HG03575 (cell line): ENCODE results near the gene CCDC107.
"Not testable (repeated sequence)": the region's sequence is repeated elsewhere in the genome, so short reads cannot be mapped to it uniquely, and the experiment has no call there.

Experiments
- ATAC-seq: cut with Tn5 transposase; IDR thresholded peaks from one replicate; pipeline ENCODE4 v1.9.1; 2021; ENCODE audit not compliant: unreplicated experiment, insufficient number of reproducible peaks, low FRiP score; ENCODE audit errors: extremely low read depth

The CCDC107 gene

DNA sequence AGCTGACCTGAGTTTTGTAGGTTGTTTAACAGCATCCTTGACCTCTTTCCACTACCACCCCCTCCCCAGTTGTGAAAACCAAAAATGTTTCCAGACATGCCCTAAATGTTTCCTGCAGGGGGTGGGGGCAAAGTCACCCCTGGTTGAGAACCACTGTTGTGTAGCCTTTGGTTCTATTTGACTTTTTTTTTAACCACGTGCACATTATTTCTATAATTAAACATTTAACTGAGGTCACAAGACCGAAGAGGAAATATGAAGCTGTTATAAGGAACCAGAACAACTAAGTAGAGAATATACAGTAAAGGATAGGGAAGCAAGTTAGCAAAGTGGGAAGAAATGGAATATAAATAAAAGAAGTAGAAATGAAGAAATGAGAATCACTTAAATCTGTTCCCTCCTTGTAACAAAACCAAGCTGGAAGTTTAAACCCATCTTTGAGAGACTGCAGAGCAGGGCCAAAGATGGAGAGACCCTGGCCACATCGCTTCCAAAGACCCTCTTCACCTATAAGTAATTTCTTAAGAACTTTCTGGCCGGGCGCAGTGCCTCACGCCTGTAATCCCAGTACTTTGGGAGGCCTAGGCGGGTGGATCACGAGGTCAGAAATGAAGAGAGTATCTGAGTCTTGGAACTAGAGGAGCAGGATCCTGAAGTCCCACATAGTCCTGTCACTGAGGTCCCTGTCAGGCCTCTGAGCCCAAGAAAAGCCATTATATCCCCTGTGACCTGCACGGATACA, 21.8 kb upstream of the CCDC107 start:
- ATAC-seq = no peak

DNA sequence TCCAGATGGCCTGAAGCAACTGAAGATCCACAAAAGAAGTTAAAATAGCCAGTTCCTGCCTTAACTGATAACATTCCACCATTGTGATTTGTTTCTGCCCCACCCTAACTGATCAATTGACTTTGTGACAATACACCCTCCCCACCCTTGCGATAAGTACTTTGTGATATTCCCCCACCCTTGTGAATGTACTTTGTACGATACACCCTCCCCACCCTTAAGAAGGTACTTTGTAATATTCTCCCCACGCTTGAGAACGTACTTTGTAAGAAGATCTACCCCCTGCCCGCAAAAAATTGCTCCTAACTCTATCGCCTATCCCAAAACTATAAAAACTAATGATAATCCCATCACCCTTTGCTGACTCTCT, 21.2 kb upstream of the CCDC107 start:
- ATAC-seq = not testable (repeated sequence)

DNA sequence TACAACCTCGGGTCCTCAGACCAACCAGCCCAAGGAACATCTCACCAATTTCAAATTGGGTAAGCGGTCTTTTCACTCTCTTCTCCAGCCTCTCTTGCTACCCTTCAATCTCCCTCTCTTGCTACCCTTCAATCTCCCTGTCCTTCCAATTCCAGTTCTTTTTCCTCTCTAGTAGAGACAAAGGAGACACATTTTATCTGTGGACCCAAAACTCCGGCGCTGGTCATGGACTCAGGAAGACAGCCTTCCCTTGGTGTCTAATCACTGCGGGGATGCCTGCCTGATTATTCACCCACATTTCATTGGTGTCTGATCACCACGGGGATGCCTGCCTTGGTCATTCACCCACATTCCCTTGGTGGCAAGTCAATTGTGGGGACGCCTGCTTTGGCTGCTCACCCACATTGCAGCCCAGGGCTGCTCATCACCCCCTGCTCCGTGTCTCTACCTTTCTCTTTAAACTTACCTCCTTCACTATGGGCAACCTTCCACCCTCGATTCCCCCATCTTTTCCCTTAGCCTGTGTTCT, 20.6 kb upstream of the CCDC107 start:
- ATAC-seq = not testable (repeated sequence)

DNA sequence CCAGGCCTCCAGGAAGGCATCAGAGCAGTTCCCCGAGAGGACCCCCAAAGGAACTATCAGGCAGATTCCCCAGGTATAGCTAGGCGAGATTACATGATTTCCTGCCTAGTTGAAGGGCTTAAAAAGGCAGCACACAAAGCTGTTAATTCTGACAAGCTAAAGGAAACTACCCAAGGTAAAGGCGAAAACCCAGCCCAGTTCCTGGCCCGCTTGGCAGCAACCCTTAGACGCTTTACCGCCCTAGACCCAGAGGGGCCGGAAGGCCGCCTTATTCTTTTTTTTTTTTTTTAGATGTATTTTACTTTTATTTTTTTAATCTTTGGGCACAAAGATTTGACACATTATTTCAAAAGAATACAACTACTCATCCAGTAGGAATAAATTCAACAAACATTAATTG, 19.3 kb upstream of the CCDC107 start:
- ATAC-seq = not testable (repeated sequence)

DNA sequence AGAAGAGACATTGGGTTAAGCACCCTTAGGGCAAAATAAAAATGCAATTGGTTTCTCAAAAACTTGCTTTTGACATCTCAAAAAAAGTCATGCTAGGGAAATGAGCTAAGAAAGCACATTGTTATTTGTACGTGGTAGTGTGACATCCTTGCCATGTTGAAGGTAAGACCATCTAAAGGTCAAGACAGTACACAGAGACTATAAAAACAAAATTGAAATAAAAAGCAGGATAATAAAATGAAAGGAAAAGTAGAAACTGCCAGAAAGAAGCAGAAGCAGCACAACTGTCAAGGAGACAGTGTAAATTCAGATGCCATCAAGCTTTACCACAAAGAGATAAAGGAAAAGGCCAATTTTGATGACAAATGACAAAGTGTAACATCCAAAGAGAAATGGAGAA, 18.9 kb upstream of the CCDC107 start:
- ATAC-seq = not testable (repeated sequence)

DNA sequence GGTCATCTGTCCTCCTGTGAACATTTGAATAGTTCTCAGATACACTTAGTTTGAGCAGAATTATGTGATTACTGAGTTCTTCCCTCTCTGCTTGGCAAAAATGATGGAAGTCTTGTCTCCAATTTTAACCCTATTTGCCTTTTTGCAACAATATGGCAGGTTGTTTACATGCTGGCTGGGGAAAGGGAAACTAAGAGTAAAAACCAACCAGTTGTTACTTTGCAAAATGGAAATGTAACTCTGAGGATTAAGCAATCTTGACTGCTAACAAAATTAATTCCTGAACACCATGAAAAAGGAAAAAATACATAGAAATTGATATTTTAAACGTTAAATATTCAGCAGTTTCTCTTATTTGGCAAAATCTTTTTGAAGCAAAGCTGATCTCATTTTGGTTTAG, 18.5 kb upstream of the CCDC107 start:
- ATAC-seq = no peak

DNA sequence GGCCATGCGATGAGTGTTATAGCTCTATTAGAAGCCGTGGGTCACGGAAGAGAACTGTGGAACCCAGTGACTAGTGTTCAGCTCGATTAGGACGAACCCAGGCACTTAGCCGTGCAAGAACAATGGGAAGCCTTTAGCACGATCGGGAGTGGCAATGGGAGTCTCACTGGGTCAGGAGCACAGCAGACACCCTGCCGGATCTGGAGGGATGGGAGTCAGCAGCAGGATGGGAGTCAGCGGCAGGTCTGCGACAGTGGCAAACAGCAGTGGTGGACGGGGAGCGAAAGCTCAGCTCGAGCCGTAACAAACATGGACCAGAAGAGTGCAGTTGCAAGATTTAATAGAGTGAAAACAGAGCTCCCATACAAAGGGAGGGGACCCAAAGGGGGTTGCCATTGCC, 17.7 kb upstream of the CCDC107 start:
- ATAC-seq = not testable (repeated sequence)

DNA sequence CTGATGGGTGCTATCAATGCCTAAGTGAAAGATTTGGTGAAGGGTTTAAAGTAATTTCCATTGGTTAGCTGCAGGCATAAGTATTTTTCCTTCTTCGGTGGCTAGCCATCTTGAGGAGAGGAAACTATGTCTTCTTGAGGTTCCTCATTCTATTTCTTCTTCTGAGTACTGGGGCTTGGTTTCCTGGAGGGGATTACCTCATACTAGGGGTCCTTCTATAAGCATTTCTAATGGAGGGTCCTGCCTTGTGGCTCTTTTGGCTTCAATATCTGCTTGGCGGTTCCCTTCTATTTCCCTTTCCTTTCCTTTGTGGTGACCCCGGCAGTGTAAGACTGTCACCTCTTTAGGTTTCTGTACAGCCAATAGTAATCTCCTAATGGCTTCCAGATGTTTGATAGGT, 16.6 kb upstream of the CCDC107 start:
- ATAC-seq = not testable (repeated sequence)

DNA sequence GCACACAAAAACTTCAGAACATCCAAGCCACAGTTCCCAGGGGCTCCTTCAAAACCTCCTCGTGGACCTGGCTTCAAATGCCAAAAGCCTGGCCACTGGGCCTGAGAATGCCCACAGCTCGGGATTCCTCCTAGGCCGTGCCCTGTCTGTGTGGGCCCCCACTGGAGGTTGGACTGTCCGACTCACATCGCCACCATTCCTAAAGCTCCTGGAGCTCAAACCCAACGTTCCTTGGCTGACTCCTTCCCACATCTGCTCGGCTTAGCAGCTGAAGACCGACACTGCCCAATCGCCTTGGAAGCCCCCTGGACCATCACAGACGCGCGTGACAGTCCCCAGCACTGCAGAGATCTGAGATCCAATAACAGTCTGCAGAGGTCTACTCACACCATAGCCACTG, 15.0 kb upstream of the CCDC107 start:
- ATAC-seq = no peak

DNA sequence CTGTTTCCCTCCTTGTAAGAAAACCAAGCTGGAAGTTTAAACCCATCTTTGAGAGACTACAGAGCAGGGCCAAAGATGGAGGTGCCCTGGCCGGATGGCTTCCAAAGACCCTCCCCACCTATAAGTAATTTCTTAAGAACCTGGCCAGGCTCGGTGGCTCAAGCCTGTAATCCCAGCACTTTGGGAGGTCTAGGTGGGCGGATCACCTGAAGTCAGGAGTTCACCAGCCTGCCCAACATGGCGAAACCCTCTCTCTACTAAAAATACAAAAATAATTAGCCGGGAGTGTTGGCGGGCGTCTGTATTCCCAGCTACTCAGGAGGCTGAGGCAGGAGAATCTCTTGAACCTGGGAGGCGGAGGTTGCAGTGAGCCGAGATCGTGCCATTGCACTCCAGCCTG, 12.4 kb upstream of the CCDC107 start:
- ATAC-seq = not testable (repeated sequence)

DNA sequence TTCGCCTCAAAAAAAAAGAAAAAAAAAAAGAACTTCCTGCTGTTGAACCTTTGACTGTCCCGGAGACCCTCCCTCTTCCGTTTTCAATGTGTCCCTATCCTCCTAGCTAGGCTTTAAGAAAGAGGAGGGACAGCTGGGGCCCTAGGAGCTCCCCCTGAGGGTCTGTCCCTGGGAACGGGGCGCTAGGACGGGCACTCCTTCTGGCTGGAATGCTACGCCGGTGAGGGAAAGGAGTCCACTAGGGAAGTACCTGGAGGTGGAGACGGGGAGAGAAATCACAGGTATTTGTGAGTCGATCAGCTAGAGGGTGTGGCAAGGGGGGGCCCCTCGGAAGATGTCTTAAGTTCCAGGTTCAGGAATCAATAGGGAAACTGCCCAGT, 11.9 kb upstream of the CCDC107 start:
- ATAC-seq = no peak

DNA sequence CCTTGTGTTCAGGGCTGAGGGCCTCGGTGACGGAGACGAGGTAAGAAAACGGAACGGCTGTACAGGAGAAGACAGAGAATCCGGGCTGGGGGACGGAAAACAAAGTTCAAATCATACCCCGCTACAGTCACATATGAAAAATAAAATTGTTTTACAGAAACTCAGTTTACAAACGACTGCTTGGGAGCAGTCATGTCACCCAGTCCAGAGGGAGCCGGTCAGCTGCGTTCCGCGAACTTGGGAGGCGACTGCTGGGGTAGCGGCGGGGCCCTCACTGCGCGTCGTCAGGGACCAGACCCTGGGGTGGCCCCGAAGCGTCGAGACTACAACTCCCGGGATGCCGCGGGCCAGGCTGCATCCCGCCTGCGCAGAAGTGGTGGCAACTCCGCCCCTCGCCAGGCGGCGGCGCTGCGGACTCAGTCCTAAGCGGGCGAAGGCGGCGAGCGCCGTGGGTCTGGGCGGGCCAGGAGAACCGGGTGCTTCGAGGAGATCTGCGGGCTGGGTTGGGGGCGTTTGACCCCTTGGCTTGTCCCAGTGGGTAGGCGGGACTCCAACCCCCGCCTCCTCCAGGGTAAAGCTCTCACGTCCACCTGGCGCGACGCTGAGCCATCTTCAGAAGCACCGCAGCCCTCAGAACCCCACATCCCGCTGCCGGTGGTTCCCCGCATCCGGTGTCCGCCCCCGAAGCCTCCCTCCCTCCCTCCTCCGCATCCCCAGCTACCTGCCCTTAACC, 11.4 kb upstream of the CCDC107 start:
- ATAC-seq = peak; percentile 66

DNA sequence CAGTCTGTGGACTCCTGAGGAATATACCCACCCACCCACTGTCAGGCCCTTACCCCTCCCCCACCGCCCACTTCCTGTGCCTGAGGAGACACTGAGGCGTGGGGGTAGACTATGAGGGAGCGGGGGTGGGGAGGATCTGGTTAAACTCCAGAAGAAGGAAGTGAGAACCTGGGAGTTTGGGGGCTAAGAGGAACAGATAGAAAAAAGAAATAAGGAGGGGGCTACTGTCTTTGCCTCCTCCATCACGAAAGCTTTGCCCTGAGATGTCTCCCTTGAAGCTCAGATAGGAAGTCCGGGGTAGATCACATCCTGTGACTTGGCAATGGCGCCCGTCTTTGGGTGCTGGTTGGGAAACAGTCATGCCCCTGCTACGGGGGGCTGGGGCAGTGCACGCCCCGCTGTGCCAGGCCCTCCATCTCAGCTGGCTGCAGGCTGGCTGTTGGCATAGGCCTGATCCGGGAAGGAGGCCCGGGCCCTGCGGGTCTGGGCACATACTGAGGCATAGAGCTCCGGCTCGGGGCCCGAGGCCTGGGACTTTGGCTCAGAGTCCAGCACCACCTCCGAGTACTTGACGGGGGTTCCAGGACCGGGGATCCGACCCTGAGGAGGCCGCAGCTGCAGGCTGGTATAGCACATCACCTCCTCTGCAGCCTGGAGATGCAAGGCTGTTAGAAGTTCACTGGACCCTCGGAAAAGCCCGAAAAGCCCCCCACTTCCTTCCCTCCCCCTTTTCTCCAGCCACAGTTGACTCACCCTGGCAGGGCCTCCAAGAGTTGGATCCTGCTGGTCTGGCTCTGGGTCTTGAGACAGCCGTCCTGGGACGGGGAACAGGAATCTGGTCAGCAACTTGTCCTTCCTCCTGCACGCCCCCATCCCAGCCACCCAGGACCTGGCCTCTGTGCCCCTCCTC, 8.4 kb upstream of the CCDC107 start:
- ATAC-seq = no peak

DNA sequence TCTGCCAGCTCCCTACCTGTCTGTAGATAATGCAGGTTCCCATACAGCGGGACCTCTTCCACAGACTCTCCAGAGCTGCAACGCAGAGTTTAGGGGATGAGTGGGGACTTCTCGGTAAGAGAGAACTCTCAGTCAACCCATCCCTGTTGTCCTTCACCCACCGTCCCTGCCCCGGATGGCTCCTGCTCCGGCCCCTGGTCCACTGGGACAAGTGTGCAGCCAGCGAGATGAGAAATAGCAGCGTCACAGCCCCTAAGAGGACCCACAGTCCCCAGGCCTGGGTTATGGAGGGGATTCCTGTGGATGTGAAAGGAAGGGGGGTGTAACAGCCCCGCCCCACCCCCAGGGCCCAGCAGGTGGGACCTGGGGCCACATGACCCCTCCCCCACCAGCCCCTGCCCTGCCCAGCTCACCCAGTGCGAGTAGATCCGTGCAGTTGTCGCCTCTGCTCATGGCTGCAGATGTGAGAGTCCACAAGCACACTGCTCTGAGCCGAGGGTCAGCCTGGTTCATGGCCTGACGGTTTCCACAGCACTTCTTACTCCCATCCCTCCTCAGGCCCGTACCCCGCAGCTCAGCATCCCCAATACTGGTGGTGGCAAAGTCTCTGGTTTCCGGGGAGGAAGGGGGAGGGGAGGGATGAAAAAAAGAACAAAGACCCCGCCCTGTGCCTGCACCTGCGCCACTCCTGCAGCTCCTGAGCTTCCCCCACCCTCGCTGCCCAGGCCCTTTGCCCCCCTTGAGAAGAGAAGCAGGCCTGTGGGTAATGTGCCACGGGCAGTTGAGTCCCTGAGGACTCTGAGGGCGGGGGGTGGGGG, 7.5 kb upstream of the CCDC107 start, which contains the start of gene SIT1:
Gene SIT1, minus strand, starts transcription at position 591 of the 818 bp plus-strand sequence. Its CDS starts 78 bp downstream, at position 513.
- no peak for ATAC-seq

DNA sequence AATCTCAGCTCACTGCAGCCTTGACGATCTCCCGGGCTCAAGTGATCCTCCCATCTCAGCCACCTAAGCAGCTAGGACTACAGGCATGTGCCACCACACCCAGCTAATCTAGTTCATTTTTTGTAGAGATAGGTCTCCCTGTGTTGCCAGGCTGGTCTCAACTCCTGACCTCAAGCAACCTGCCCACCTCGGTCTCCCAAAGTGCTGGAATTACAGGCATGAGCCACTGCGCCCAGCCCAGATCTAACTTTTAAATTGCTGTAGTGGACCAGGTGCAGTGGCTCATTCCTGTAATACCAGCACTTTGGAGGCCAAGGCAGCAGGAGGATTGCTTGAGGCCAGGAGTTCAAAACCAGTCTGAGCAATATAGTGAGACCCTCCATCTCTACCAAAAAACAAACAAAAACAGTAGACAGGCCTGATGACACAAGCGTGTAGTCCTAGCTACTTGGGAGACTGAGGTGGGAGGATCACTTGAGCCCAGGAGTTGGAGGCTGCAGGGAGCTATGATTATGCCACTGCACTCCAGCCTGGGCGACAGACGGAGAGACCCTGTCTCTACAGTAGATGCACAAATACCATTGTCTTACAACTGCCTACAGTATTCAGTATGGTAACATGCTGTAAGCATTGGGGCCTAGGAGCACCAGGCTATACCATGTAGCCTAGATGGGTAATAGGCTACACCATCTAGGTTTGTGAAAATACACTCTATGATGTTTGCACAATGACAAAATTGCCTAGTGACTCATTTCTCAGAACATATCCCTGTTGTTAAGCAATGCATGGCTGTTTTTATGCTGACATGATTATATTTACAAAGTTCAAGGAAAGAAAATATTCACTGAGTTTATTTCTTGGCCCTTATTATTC, 5.9 kb upstream of the CCDC107 start:
- no peak for ATAC-seq

DNA sequence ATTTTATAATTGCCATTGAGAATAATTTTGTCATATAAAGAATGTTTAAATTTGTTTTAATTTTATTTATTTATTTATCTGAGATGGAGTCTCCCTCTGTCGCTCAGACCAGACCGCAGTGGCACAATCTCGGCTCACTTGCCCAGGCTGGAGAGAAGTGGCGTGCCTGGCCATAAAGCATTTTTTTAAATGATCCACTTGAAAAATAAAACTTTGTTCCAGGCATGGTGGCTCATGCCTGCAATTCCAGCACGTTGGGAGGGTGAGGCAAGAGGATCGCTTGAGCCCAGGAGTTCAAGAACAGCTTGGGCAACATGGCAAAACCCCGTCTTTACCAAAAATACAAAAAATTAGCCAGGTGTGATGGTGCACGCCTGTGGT, 5.3 kb upstream of the CCDC107 start:
- no peak for ATAC-seq

DNA sequence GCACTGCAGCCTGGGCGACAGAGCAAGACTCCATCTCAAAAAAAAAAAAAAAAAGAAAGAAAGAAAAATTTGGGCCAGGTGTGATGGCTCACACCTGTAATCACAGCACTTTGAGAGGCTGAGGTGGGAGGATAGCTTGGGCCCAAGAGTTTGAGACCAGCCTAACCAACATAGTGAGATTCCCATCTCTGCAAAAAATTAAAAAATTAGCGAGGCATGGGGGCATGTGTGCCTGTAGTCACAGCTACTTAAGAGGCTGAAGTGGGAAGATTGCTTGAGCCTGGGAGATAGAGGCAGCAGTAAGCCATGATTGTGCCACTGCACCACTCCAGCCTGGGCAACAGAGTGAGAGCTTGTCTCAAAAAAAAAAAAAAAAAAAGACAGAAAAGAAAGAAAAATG, 4.5 kb upstream of the CCDC107 start:
- ATAC-seq = no peak

DNA sequence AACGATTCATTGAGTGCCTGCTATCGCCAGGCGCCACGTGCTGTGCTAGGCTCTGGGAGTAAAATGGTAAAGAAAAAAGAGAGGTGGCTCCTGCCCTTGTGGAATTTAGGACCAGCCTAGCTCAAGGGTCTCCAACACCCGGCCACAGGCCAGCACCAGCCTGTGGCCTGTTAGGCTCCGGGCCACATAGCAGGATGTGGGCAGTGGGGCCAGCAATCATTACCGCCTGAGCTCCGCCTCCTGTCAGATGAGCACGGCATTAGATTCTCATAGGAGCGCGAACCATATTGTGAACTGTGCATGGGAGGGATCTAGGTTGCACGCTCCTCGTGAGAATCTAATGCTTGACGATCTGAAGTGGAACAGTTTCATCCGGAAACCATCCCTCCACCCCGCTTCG, 1.7 kb upstream of the CCDC107 start:
- ATAC-seq = no peak
